Left hindlimb (tissue), 1 donor: ENCODE results near the gene DIP2C.
A peak's percentile ranks its signal among the peaks of the same experiment; 100 is the strongest.

Source experiments
- DNase-seq: peaks from one replicate; pipeline ENCODE4 v3.0.0-alpha.2; 2018

The DIP2C gene

DNA sequence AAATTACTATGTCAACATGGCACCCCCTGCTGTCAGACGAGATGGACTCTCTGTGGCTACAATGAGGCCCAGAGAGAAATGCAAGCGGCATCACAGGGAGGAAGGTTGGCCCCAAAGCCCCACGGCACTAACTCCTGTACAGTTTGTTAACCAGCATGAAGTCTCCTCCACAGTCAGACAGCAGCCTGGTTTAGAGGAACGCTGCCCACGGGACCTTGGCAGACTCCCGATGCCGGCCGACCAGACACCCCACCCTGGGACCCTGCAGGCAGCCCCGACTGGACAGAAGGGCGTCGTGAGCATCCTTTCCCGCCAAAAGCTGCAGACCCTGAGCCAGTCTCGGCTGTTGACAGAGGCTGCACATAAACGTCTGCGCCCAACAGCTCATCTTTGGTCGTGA, 158.8 kb downstream of the DIP2C start:
- peak; percentile 15 for DNase-seq

- DNase-seq: no peak
Measured at GRCh38 chr10:529468-530230, 159.8 kb downstream of the DIP2C start.

GRCh38 chr10:528173-529165, 161.0 kb downstream of the DIP2C start:
- no peak for DNase-seq

- no peak for DNase-seq
Measured at GRCh38 chr10:527416-527815, 162.1 kb downstream of the DIP2C start.

DNA sequence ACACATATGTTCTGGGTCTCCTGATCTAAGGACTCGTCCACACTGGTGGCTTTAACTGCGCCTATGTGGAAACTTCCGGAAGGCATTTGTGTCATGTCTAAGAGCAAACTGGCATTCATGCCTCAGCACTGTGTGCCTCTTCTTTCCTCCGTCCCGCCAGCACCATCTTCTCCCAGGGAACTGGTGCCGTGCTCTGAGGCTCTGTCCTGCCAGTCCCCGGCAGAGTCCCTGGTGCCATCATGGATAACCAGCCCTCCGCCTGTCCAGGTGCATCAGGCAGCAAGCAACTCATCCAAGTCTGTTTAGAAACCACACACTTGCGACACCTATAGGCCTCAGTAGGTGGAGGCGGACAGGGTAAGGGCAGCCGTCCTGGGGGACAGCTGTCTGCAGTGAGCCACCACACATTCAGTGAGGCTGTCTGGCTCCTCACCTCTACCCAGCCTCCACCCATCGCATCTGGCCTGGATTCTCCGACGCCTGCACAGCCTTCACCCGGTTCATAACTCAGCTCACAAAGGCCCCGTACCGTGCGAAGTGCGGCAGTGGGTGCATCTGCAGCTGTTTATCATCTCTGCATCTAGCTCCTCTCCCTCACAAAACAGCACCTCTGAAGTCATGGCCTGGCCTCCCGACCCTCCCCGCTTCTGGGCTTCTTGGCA, 162.7 kb downstream of the DIP2C start:
- DNase-seq: peak; percentile 12

GRCh38 chr10:525565-526315, 163.7 kb downstream of the DIP2C start:
- peak; percentile 19 for DNase-seq

DNA sequence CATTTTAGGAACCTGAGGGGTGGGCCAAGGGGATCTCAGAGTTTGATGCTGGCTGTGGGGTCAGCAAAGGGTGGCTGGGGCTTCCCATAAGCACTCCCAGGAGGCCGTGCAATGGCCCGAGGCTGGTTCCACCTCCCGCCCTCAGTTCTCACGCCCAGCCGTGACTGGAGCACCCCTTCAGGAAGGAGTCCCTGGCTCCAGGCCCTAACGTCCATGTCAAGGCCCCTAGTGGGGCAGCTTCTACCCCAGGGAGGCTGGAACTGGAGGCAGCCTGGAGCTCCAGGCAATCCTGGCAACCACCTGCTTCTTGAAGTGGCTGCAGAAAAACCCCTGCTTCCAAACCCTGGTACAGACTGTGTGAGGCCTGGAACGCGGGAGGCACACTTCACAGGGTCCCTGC, 165.5 kb downstream of the DIP2C start:
- DNase-seq: no peak

GRCh38 chr10:522350-522749, 167.1 kb downstream of the DIP2C start:
- peak; percentile 24 for DNase-seq

DNA sequence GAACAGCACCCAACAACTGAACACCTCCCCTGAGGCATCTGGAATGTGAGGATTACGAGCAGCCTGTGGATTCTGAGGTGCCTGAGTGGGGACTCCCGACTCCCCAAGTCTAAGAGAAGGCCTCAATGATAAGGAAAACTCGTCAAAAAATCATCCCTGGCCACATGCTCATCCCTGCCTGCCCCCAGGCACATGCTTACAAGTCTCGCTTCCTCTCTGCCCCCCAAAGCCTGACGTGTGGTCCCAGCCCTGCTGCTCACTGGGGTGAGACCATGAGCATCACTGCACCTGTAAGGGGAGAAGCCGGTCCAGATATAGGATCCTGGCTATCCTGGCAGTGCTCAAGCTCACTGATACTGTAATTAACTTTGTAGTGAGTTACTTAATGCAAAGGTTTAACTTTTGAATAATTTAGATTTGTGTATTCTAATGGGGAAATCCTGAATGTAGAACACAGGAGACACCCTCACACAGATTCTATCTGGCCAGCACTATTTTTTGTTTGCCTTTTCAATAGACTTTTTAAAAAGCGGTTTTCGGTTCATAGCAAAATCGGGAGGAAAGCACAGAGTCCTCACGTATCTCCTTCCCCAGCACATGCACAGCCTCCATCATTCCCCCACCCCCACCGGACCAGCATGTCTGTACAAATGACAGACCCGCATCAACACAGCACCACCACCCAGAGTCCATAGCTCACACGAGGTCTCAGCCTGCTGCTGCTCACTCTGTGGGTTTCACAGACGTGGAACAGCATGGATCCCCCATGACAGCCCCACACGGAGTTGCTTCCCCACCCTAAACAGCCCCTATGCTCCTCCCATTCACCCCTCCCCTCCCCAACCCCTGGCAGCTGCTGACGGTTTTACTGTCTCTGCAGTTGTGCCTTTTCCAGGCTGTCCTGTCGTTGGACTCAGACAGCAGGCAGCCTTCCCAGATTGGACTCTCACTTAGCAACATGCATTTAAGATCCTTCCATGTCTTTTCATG, 167.9 kb downstream of the DIP2C start:
- peak; percentile 54 for DNase-seq

GRCh38 chr10:520402-520787, 169.1 kb downstream of the DIP2C start:
- DNase-seq: peak; percentile 56

DNA sequence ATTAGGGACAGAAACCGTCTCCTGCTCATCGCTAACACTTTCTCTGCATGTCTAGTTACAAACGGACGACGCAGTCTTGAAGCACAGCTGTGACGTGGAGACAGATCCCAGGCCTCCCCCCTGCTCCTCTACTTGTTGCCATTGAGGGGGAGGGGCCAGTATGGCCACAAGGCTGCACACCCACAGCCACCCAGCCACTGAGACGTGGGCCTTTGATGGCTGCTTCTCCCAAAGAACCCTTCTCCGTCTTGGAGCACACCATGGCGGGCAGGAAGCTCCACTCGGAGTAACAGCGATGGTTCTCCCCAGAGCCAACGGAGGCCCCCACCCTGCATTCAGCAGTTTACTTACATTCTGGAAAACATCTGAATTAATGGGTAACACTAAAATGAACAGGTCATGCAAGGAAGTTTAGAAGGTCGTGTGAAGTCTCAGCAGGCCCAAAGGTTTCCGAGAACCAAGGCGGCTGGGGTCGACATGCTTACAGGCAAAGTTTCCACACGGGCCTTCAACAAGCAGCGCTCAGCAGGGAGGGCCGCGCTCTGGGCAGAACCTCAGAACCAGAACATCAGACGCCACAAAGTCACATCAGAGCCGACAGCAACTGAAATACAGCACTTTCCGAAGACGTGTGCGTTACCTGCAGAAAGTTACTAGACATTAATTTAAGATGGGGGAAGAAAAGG, 169.6 kb downstream of the DIP2C start:
- no peak for DNase-seq

DNA sequence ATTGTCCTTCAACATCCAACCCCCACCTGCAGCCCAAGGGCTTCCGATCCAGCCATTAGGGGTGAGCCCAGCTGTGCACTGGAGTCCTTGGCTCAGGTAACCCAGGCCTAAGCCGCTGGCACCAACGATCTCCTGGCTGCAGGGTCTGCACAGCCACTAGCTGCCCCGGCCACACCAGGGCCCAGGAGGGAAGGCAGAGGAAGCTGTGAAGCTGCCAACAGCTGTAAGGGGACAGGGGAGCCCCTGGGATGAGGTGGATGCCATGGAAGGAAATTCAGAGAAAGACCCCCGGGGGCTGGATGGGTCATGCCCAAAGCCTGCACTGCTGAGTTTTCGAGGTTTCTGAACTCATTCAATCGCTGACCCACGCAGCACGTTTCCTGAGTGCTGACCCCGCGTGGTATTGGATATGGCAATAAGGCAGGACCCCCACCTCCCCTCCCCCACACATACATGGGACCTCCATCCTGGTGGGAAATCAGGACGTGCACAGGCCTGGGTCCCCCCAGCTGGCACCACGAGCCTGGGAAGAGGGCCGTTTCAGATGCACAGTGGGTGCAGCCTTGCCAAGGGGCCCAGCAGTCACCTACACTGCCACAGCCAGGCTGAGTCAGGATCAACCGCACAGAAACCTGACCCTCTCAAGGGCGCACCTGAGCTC, 170.3 kb downstream of the DIP2C start:
- DNase-seq: no peak

GRCh38 chr10:517872-518475, 171.5 kb downstream of the DIP2C start:
- peak; percentile 23 for DNase-seq

DNA sequence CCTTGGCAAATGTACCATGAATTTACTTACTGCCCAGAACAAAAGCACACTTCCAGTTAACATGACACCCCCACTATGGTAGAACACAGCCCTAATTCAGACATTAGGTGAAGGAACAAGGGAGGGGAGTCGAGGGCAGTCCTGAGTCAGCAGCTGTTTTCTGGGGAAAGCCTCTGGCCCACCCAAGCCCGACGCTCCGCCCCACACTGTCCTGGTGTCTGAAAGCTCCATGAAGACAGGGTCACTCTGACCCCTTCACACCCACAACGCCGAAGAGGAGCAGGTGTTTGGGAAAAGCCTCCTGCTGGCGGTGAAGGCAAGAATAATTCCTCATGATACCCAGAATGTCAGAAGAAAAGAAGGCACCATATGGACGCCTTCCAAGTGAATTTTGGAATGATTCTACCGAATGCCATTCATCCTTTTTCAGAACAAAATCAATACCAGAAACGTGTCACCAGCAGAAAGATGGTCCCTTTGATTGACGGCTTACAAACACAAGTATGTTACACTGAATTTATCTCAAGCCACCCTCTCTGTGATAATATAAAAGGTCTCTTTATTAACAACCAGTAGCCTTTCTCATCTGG, 172.1 kb downstream of the DIP2C start:
- peak; percentile 18 for DNase-seq

DNA sequence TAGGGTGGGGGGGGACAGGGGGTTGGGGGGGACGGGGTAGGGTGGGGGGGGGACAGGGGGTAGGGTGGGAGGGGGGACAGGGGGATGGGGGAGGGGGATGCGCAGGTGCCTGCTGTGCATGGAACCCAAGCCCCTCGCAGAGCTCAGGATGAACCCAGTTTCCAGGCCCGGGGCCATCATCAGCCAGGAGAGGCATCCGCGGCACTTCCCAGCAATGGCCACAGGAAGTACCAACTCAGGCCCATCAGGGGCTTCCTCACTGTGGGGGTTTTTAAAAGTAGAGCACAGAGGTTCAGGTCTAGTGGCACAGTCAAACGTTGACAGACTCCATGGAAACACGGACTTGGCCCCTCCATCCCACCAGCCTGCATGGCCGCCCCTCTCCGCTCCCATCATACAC, 172.7 kb downstream of the DIP2C start:
- no peak for DNase-seq

DNA sequence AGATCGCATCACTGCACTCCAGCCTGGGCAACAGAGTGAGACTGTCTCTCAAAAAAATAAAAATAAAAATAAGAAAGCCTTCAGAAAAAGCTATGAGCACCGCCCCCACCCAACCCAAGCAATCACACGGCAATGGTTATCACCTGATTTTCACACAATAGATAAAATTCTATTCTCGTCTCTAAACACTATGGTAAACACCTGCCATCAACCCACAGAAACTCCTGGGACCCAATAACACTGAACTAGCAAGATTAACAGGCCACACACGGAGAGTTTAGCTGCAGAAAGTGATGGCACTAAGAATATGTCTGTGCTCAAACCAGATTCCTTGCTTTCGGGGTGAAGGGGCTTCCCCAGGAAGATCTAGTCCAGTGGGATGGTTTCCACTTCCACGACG, 173.8 kb downstream of the DIP2C start:
- no peak for DNase-seq

DNA sequence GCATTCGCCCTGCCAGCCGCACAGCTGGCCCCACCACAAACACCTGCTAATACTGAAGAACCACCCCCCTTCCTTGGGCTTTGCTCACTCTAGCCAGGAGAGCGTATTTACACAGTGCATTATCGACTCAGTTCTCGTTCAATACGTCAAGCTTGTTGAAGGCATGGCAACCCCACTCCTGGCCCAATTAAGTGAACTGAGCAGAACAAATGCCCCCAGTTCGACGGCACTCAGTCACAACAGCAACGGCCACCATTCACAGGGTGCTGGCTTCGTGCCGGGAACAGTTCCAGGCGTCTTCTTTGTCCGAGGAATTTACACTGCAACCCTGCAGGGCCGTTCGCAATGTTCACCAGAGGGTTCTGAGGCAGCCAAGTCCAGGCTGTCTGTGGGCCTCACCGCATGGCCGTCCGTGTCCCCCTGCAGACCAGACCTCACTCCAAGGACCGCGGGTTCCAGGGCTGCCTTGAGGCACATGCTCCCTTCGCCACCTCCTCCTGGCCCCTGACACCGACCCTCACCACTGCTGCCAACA, 175.3 kb downstream of the DIP2C start:
- DNase-seq: no peak

DNA sequence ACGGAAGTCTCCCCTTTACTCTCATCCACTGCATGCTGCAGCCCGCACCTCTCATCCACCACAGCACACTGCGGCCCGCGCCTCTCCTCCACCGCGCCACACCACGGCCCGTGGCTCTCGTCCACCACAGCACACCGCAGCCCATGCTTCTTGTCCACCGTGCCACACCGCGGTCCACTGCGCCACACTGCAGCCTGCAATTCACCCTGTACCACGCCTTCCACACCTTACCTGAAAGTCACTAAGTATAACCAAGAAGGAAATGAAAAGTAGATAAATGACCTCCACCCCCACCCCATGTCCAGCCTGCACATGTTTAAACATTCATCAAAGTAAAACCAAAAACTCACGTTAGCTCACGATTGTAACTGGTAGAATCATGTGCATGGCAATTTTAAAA, 176.1 kb downstream of the DIP2C start:
- DNase-seq: no peak

DNA sequence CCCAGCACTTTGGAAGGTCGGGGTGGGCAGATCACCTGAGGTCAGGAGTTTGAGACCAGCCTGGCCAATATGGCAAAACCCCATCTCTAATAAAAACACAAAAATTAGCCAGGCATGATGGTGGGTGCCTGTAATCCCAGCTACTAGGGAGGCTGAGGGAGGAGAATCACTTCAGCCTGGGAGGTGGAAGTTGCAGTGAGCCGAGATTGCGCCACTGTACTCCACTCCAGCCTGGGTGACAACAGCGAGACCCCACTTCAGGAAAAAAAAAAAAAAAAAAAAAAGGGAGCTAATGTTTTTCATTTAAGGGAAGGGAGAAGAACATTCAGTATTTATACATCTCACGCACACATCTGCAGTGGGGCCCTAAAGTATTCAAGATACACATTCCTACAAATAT, 176.8 kb downstream of the DIP2C start:
- DNase-seq: peak; percentile 20
